ENCODE data around the gene FLAD1.
A peak's percentile ranks its signal among the peaks of the same experiment; 100 is the strongest.

FLAD1 gene

GRCh38 chr1:154952664-154953063 lies 30.5 kb upstream of the FLAD1 start:
- DNase-seq: no peak

- DNase-seq: no peak
Observed at GRCh38 chr1:154953611-154954038, 29.5 kb upstream of the FLAD1 start.

- no peak for DNase-seq
Observed at GRCh38 chr1:154954541-154954940, 28.6 kb upstream of the FLAD1 start.

- DNase-seq: peak in 1 of 2 experiments; percentile 22
Observed at GRCh38 chr1:154955039-154955717, 28.0 kb upstream of the FLAD1 start.

GRCh38 chr1:154955718-154956543 lies 27.2 kb upstream of the FLAD1 start, which contains the start of gene PBXIP1:
TSS of gene PBXIP1 (minus strand) at chr1:154956099. CDS start at chr1:154953721, 2,378 bp downstream.
- peak in 1 of 2 experiments; percentile 77 for DNase-seq

- no peak for DNase-seq
Observed at GRCh38 chr1:154956544-154956941, 26.6 kb upstream of the FLAD1 start.

GRCh38 chr1:154957091-154957657 lies 26.0 kb upstream of the FLAD1 start:
- no peak for DNase-seq

GRCh38 chr1:154958036-154958435 lies 25.1 kb upstream of the FLAD1 start:
- DNase-seq: no peak

- no peak for DNase-seq
Observed at GRCh38 chr1:154958681-154959425, 24.3 kb upstream of the FLAD1 start.

GRCh38 chr1:154959426-154959780 lies 23.7 kb upstream of the FLAD1 start:
- no peak for DNase-seq

- DNase-seq: no peak
Observed at GRCh38 chr1:154960446-154961136, 22.6 kb upstream of the FLAD1 start.

GRCh38 chr1:154961207-154962155 lies 21.7 kb upstream of the FLAD1 start, which contains the start of gene PYGO2:
TSS of gene PYGO2 (minus strand) at chr1:154961782. CDS start at chr1:154961576, 206 bp downstream.
- peak; percentile 27 to 70 for DNase-seq

- DNase-seq: peak in 1 of 2 experiments; percentile 35
Observed at GRCh38 chr1:154962156-154962749, 20.9 kb upstream of the FLAD1 start.

- DNase-seq: no peak
Observed at GRCh38 chr1:154962795-154963330, 20.3 kb upstream of the FLAD1 start.

- no peak for DNase-seq
Observed at GRCh38 chr1:154963643-154964042, 19.5 kb upstream of the FLAD1 start.

- DNase-seq: no peak
Observed at GRCh38 chr1:154964359-154964758, 18.8 kb upstream of the FLAD1 start.

GRCh38 chr1:154966111-154966510 lies 17.0 kb upstream of the FLAD1 start:
- no peak for DNase-seq

GRCh38 chr1:154967331-154967950 lies 15.7 kb upstream of the FLAD1 start:
- DNase-seq: no peak

- DNase-seq: no peak
Observed at GRCh38 chr1:154968731-154969130, 14.4 kb upstream of the FLAD1 start.

GRCh38 chr1:154969246-154969645 lies 13.9 kb upstream of the FLAD1 start:
- DNase-seq: no peak

Measured in SW 1271 (cell line).